Measurements from ENCODE around the gene CARD11.

Gene CARD11

DNA sequence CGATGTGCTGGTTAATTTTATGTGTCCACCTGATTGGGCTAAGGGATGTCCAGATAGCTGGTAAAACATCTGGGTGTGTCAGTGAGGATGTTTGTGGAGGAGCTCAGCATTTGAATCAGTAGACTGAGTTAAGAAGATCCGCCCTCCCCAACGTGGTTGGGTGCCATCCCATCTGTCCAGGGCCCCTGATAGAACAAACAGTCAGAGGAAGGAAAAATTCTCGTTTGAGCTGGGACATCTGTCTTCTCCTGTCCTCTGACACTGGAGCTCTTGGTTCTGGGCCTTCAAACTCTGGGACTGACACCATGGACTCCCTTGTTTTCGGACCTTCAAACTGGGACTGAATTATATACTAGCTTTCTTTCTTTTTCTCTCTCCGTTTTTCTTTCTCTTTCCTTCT, 59.6 kb downstream of the CARD11 start:
- DNase-seq (ENCODE audit: low read depth in 2 of 3, low spot score in 2 of 3): no peak

DNA sequence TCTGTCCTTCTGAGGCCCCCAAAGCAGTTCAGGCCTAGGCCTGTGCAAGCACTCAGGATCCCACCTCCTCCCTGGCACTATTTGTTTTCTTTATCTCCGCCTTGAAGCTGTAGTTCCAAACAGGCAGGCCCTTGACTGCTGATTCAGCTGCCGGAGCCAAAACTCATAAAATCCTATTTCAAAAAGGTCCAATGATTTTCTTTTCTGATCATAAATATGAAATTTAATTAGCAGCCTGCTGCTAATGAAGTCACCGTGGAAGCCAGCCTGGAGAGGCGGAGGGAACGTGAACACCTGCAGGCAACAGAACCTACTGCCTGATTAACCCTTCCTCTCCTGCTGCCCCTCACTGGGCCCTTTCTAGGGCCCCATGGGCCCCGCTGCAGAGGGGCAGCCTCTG, 60.1 kb downstream of the CARD11 start:
- no peak for DNase-seq (ENCODE audit: low read depth in 2 of 3, low spot score in 2 of 3)

DNA sequence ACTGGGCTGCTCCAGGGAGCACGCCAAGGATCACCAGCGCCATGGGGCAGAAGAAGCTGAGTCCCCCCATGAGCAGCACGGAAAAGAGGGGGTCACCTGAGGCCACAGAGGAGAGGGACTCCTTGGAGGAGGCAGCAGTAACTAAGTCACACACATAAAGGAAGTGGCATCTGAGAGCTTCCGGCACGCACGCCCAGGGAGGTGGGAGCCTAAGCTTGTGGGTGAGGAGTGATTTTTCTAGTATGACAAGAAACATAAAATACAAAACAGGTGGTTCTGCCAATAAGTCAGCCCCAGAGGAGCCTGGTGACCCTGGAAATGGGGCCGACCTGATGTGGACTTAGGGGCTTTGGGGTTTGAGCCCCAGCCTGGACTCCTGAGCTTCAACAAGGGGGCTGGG, 60.8 kb downstream of the CARD11 start:
- DNase-seq (ENCODE audit: low read depth in 2 of 3, low spot score in 2 of 3): peak in 1 of 3 experiments; percentile 31

GRCh38 chr7:2982401-2982800, 61.3 kb downstream of the CARD11 start:
- DNase-seq (ENCODE audit: low read depth in 2 of 3, low spot score in 2 of 3): no peak

- no peak for DNase-seq (ENCODE audit: low read depth in 2 of 3, low spot score in 2 of 3)
Measured at GRCh38 chr7:2981103-2981480, 62.6 kb downstream of the CARD11 start.

DNA sequence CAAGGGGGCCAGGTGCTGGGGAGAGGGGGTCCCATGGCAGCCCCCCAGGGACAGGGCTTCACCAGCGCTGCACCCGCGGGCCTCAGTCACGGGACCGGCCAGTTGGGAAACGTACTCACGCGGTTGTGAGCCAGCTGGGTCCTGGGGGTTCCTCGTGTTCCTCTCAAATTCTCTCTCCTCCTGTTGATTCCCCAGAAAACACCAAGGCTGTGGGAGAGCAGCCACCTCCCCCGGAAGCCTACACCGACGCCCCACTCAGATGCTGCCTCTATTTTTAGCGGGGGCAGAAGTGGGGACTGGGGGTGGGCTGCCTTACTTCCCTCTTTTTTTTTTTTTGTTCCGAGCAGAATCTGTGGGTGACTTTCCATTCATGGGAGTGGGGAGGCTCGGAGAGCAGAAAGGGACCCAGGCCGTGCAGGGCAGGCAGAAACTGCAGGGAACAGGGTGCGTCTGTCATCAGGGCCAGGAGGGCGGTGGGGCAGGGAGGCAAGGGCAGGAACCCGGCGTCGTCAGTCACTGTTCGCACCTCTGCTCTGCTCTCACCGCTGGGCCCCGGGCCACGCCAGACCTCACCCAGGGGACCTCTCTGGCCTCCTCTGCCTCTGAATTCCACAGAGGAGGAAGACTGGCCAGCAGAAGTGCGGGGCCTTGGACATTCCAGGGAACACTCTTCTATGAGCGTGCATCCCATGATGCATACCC, 63.1 kb downstream of the CARD11 start:
- no peak for DNase-seq (ENCODE audit: low read depth in 2 of 3, low spot score in 2 of 3)

- no peak for DNase-seq (ENCODE audit: low read depth in 2 of 3, low spot score in 2 of 3)
Measured at GRCh38 chr7:2979951-2980350, 63.7 kb downstream of the CARD11 start.

DNA sequence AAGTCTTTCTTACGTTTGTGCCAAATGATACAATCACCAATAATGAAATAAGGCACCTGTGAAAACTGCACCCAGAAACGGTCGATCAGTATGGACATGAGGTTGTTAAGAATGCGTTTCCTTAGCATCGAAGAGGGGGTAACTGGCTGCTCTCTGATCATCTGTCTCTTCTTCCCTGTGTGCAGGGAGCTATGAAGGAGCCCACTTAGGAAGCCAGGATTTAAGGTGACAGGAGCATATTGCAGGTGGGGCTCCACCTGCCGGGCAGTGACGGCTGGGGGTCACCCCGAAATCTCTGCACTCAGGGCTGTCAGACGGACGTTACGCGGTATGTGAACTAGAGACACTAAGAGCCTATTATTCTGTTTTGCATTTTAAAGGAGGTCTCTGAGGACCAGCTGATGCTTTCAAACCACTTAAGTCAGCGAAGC, 64.5 kb downstream of the CARD11 start:
- no peak for DNase-seq (ENCODE audit: low read depth in 2 of 3, low spot score in 2 of 3)

GRCh38 chr7:2978408-2978807, 65.3 kb downstream of the CARD11 start:
- peak in 2 of 3 experiments; percentile 55 to 70 for DNase-seq (ENCODE audit: low read depth in 2 of 3, low spot score in 2 of 3)

- DNase-seq (ENCODE audit: low read depth in 2 of 3, low spot score in 2 of 3): no peak
Measured at GRCh38 chr7:2975821-2976371, 67.8 kb downstream of the CARD11 start.

DNA sequence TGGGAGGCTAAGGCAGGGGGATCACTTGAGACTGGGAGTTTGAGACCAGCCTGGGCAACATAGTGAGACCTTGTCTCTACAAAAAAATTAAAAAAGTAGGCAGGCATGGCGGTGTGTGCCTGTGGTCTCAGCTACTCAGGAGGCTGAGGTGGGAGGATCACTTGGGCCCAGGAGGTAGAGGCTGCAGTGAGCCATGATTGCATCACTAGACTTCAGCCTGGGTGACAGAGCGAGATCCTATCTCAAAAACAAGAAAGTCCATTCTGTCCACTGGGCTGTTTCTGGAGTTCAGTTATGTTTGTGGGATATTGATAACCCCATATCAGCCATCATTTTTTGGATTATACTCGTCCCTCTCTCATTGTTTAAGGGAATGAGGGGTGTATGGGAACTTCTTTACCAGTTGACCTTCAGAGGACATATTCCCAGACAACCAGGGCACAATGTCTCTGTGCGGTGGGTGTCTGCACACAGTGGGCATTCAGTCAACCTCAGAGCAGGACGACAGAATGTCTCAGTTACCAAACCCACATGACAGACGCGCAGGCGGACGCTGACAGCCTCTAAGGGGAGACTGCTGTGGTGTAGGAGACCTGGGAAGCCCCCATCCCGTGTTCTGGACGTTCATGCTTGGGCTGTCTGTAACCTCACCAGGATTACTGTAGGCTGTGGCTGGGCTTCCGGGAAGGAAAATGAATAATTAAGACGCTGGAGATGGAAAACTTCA, 69.4 kb downstream of the CARD11 start:
- no peak for DNase-seq (ENCODE audit: low read depth in 2 of 3, low spot score in 2 of 3)

GRCh38 chr7:2972835-2973161, 70.9 kb downstream of the CARD11 start:
- DNase-seq (ENCODE audit: low read depth in 2 of 3, low spot score in 2 of 3): no peak

- DNase-seq (ENCODE audit: low read depth in 2 of 3, low spot score in 2 of 3): no peak
Measured at GRCh38 chr7:2971914-2972834, 71.5 kb downstream of the CARD11 start.

GRCh38 chr7:2970861-2971260, 72.8 kb downstream of the CARD11 start:
- DNase-seq (ENCODE audit: low read depth in 2 of 3, low spot score in 2 of 3): no peak

GRCh38 chr7:2970307-2970664, 73.4 kb downstream of the CARD11 start:
- DNase-seq (ENCODE audit: low read depth in 2 of 3, low spot score in 2 of 3): no peak

- no peak for DNase-seq (ENCODE audit: low read depth in 2 of 3, low spot score in 2 of 3)
Measured at GRCh38 chr7:2969398-2970306, 74.0 kb downstream of the CARD11 start.

- no peak for DNase-seq (ENCODE audit: low read depth in 2 of 3, low spot score in 2 of 3)
Measured at GRCh38 chr7:2968616-2969397, 74.9 kb downstream of the CARD11 start.

- no peak for DNase-seq (ENCODE audit: low read depth in 2 of 3, low spot score in 2 of 3)
Measured at GRCh38 chr7:2968176-2968575, 75.5 kb downstream of the CARD11 start.

GRCh38 chr7:2967705-2968104, 76.0 kb downstream of the CARD11 start:
- no peak for DNase-seq (ENCODE audit: low read depth in 2 of 3, low spot score in 2 of 3)

DNA sequence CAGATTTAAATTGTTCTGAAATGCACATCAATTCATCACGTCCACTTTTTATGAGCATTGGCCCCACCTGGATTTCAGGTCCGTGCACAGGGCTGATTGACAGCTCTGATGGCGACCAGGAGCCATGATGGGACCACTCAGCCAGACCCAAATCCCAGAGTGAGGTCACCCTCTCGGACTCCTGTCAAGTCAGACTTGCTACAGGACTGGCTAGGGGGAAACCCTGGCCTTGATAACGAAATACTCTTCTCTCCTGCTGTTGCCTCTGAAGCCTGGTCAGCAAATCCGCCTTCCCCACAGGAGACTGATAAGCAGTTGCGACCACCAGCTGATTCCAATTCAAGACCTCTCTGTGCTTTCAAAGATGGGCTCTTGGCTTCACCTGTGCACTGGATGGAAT, 76.4 kb downstream of the CARD11 start:
- DNase-seq (ENCODE audit: low read depth in 2 of 3, low spot score in 2 of 3): no peak

Data from activated CD8-positive, alpha-beta memory T cell treated with anti-CD3 and anti-CD28 coated beads for 48 hours (primary cell).